H1 (cell line): ENCODE measurements around the gene LRRC43. TPM values are rescaled to one million over a fixed set of nuclear protein-coding genes. Genes with fewer than 3 reads are reported as not detected.

Source experiments
- CTCF ChIA-PET: fragments of 300-600 bp; sonication (Branson Sonifier 250); formaldehyde crosslinking; loops from one replicate; lab custom pipeline; 2021; ENCODE audit not compliant: partially characterized antibody; lab: Charles Lee
- POLR2A ChIA-PET: fragments of 300-600 bp; sonication (Branson Sonifier 250); formaldehyde crosslinking; loops from one replicate; lab custom pipeline; 2021; ENCODE audit warnings: inconsistent platforms; ENCODE audit not compliant: partially characterized antibody; lab: Charles Lee
- DNase-seq, 2 experiments: peaks; one replicate each; pipeline versions ENCODE4 v3.0.0 to v3.0.0-alpha.2; 2010 to 2022; ENCODE audit warnings: low spot score in 2 of 2, low read depth in 1 of 2, mixed read lengths in 1 of 2
- FAIRE-seq: peaks from 2 replicates; lab custom pipeline; 2011; peaks lifted over from hg19 to GRCh38; lab: Jason Lieb, UNC
- H2AFZ ChIP-seq: 2 replicates; pipeline ENCODE4 v1.8.1; 2012; ENCODE audit warnings: low read length, inconsistent platforms
- H2AK5ac ChIP-seq: 2 replicates; pipeline ENCODE4 v1.6.1; 2013; ENCODE audit warnings: low read depth, low read length
- H2BK120ac ChIP-seq: replicated peaks from 2 replicates; pipeline ENCODE3; 2013; ENCODE audit warnings: low read depth, low read length, inconsistent platforms
- H2BK12ac ChIP-seq: 2 replicates; pipeline ENCODE4 v1.6.1; 2013; ENCODE audit warnings: low read depth, low read length
- H2BK15ac ChIP-seq: 2 replicates; pipeline ENCODE4 v1.6.1; 2013; ENCODE audit warnings: low read length
- H2BK20ac ChIP-seq: 2 replicates; pipeline ENCODE4 v1.6.1; 2013; ENCODE audit warnings: low read length
- H2BK5ac ChIP-seq: 2 replicates; pipeline ENCODE4 v1.6.1; 2013; ENCODE audit warnings: low read depth, low read length
- H3K14ac ChIP-seq: 2 replicates; pipeline ENCODE4 v1.6.1; 2013; ENCODE audit warnings: inconsistent platforms; ENCODE audit not compliant: insufficient read length
- H3K18ac ChIP-seq: 2 replicates; pipeline ENCODE4 v1.6.1; 2013; ENCODE audit warnings: low read length; ENCODE audit errors: extremely low read depth
- H3K23ac ChIP-seq: 2 replicates; pipeline ENCODE4 v1.6.1; 2013; ENCODE audit warnings: inconsistent platforms; ENCODE audit not compliant: insufficient read length
- H3K23me2 ChIP-seq: 2 replicates; pipeline ENCODE4 v1.6.1; 2013; ENCODE audit warnings: low read depth, low read length
- H3K27ac ChIP-seq: 2 replicates; pipeline ENCODE4 v1.6.1; 2011; ENCODE audit warnings: low read depth, low read length, inconsistent platforms
- H3K27me3 ChIP-seq, 4 experiments: replicated peaks in 1 of 4; 1 replicate in 1 of 4; 2 replicates in 3 of 4; pipeline versions ENCODE4 v1.6.1 to v1.8.1; 2011 to 2013; ENCODE audit warnings: low read length in 3 of 4, mild to moderate bottlenecking in 3 of 4, inconsistent platforms in 2 of 4, mixed read lengths in 2 of 4, moderate library complexity in 1 of 4; ENCODE audit not compliant: control insufficient read depth in 3 of 4, insufficient read depth in 3 of 4; ENCODE audit errors: extremely low read depth in 1 of 4
- H3K36me3 ChIP-seq, 4 experiments: 2 replicates each; pipeline versions ENCODE4 v1.6.1 to v1.8.1; 2011 to 2013; ENCODE audit warnings: mild to moderate bottlenecking in 4 of 4, low read length in 3 of 4, moderate library complexity in 2 of 4, control low read depth in 1 of 4, inconsistent platforms in 1 of 4; ENCODE audit not compliant: insufficient read depth in 4 of 4, control insufficient read depth in 2 of 4
- H3K4ac ChIP-seq: replicated peaks from 2 replicates; pipeline ENCODE3; 2013; ENCODE audit warnings: low read length, low read depth, mixed read lengths, inconsistent platforms; ENCODE audit not compliant: insufficient read length
- H3K4me1 ChIP-seq, 4 experiments: replicated peaks in 1 of 4; 1 replicate in 1 of 4; 2 replicates in 3 of 4; pipeline versions ENCODE4 v1.6.1 to v1.8.1; 2011 to 2013; ENCODE audit warnings: low read length in 3 of 4, inconsistent platforms in 2 of 4, mixed read lengths in 1 of 4; ENCODE audit not compliant: insufficient read depth in 4 of 4, control insufficient read depth in 3 of 4
- H3K4me2 ChIP-seq, 2 experiments: 2 replicates each; pipeline versions ENCODE4 v1.6.1 to v1.8.1; 2011 to 2013; ENCODE audit warnings: low read depth in 2 of 2, low read length in 2 of 2, control low read depth in 1 of 2, inconsistent platforms in 1 of 2, mild to moderate bottlenecking in 1 of 2; ENCODE audit not compliant: insufficient read depth in 1 of 2
- H3K4me3 ChIP-seq, 4 experiments: fragments of 200-600, 300-600 bp in 1 of 4; sonication (generic), shearing (Covaris generic), sonication (Bioruptor Twin) in 1 of 4; 2 replicates each; pipeline versions ENCODE4 v1.5.1 to v1.8.1; 2011 to 2016; ENCODE audit warnings: low read length in 4 of 4, low read depth in 3 of 4, control low read depth in 2 of 4, inconsistent platforms in 2 of 4, mild to moderate bottlenecking in 2 of 4, mixed read lengths in 1 of 4, moderate library complexity in 1 of 4; ENCODE audit not compliant: insufficient read depth in 2 of 4; ENCODE audit errors: extremely low read depth in 1 of 4
- H3K56ac ChIP-seq: replicated peaks from 2 replicates; pipeline ENCODE3; 2013; ENCODE audit warnings: low read depth, mild to moderate bottlenecking, mixed read lengths, low read length, inconsistent platforms; ENCODE audit not compliant: insufficient read length
- H3K79me1 ChIP-seq: 2 replicates; pipeline ENCODE4 v1.6.1; 2013; ENCODE audit warnings: low read depth, low read length, control low read depth
- H3K79me2 ChIP-seq, 2 experiments: 2 replicates each; pipeline versions ENCODE4 v1.6.1 to v1.8.1; 2012 to 2013; ENCODE audit warnings: low read length in 2 of 2, mild to moderate bottlenecking in 2 of 2, inconsistent platforms in 1 of 2; ENCODE audit not compliant: insufficient read depth in 2 of 2, control insufficient read depth in 1 of 2
- H3K9ac ChIP-seq, 4 experiments: replicated peaks in 1 of 4; 1 replicate in 1 of 4; 2 replicates in 3 of 4; pipeline versions ENCODE4 v1.6.1 to v1.8.1; 2011 to 2013; ENCODE audit warnings: low read depth in 3 of 4, low read length in 3 of 4, control low read depth in 2 of 4, mild to moderate bottlenecking in 2 of 4, moderate library complexity in 2 of 4, inconsistent platforms in 1 of 4; ENCODE audit errors: extremely low read depth in 1 of 4
- H3K9me3 ChIP-seq, 2 experiments: 2 replicates each; pipeline versions ENCODE4 v1.6.1 to v1.8.1; 2012 to 2013; ENCODE audit warnings: mild to moderate bottlenecking in 2 of 2, moderate library complexity in 2 of 2, control low read depth in 1 of 2, inconsistent platforms in 1 of 2, low read depth in 1 of 2, low read length in 1 of 2, mixed read lengths in 1 of 2; ENCODE audit not compliant: insufficient read depth in 2 of 2
- H4K20me1 ChIP-seq, 2 experiments: replicated peaks in 1 of 2; 2 replicates each; pipeline versions ENCODE3 to v1.8.1; 2011 to 2013; ENCODE audit warnings: inconsistent platforms in 2 of 2, low read length in 2 of 2, mild to moderate bottlenecking in 1 of 2; ENCODE audit not compliant: insufficient read depth in 2 of 2, control insufficient read depth in 1 of 2
- H4K5ac ChIP-seq: 2 replicates; pipeline ENCODE4 v1.6.1; 2013; ENCODE audit warnings: low read length, low read depth, mixed read lengths, inconsistent platforms; ENCODE audit not compliant: insufficient read length
- H4K8ac ChIP-seq: 2 replicates; pipeline ENCODE4 v1.8.0; 2013; ENCODE audit warnings: mild to moderate bottlenecking, moderate library complexity, low read length, inconsistent platforms; ENCODE audit not compliant: insufficient read depth; ENCODE audit errors: extremely low read depth
- H4K91ac ChIP-seq: replicated peaks from 2 replicates; pipeline ENCODE3; 2013; ENCODE audit warnings: low read length, mixed read lengths, inconsistent platforms; ENCODE audit not compliant: insufficient read length
- CBX5 ChIP-seq: fragments of 300-800, 300-1000 bp; sonication (generic); IDR thresholded peaks from 2 replicates; pipeline ENCODE4 v1.7.1; 2016; ENCODE audit warnings: antibody characterized with exemption, low read length, low read depth
- CBX8 ChIP-seq: fragments of 300-800, 300-1000 bp; sonication (generic); IDR thresholded peaks from 2 replicates; pipeline ENCODE4 v1.7.1; 2016; ENCODE audit warnings: low read depth, low read length, borderline replicate concordance
- CHD2 ChIP-seq: IDR thresholded peaks from 2 replicates; pipeline ENCODE4 v1.6.1; 2012; ENCODE audit warnings: low read length, improper control_type of control experiment
- EZH2 ChIP-seq: fragments of 200-600 bp; sonication (generic); IDR thresholded peaks from 2 replicates; pipeline ENCODE4 v1.7.1; 2012; ENCODE audit warnings: low read depth, mild to moderate bottlenecking, moderate library complexity, low read length, inconsistent platforms; ENCODE audit not compliant: severe bottlenecking
- JUN ChIP-seq: IDR thresholded peaks from 2 replicates; pipeline ENCODE4 v1.6.1; 2011; ENCODE audit warnings: low read depth, mild to moderate bottlenecking, improper control_type of control experiment, low read length
- KDM5A ChIP-seq: fragments of 200-600 bp; IDR thresholded peaks from 2 replicates; pipeline ENCODE4 v1.7.1; 2012; ENCODE audit warnings: mild to moderate bottlenecking, low read length, inconsistent platforms, mixed read lengths
- PHF8 ChIP-seq: fragments of 200-600 bp; sonication (generic); conservative IDR thresholded peaks from 2 replicates; pipeline ENCODE4 v1.7.1; 2012; ENCODE audit warnings: low read depth, mild to moderate bottlenecking, inconsistent platforms, low read length, moderate library complexity
- POLR2A ChIP-seq, 2 experiments: IDR thresholded peaks; 1 replicate in 1 of 2; 2 replicates in 1 of 2; pipeline ENCODE4 v1.6.1; 2011; ENCODE audit warnings: low read depth in 2 of 2, low read length in 2 of 2, mild to moderate bottlenecking in 2 of 2; ENCODE audit errors: control extremely low read depth in 1 of 2
- POLR2AphosphoS5 ChIP-seq: IDR thresholded peaks from 2 replicates; pipeline ENCODE4 v1.6.1; 2011; ENCODE audit warnings: low read depth, low read length
- POU5F1 ChIP-seq: IDR thresholded peaks from 2 replicates; pipeline ENCODE4 v1.6.1; 2011; ENCODE audit warnings: low read depth, mild to moderate bottlenecking, low read length, moderate library complexity
- RFX5 ChIP-seq: IDR thresholded peaks from 2 replicates; pipeline ENCODE4 v1.6.1; 2011; ENCODE audit warnings: low read depth, low read length, improper control_type of control experiment, borderline replicate concordance
- SIRT6 ChIP-seq: IDR thresholded peaks from one replicate; pipeline ENCODE4 v1.7.1; 2012; ENCODE audit warnings: low read length, inconsistent platforms
- SIX5 ChIP-seq: IDR thresholded peaks from 2 replicates; pipeline ENCODE4 v1.6.1; 2011; ENCODE audit warnings: mild to moderate bottlenecking, low read depth, low read length
- SP2 ChIP-seq: IDR thresholded peaks from 2 replicates; pipeline ENCODE4 v1.6.1; 2012; ENCODE audit warnings: mild to moderate bottlenecking, low read length, inconsistent platforms
- SRF ChIP-seq: IDR thresholded peaks from 2 replicates; pipeline ENCODE4 v1.6.1; 2011; ENCODE audit warnings: mild to moderate bottlenecking, low read depth, low read length, moderate library complexity
- YY1 ChIP-seq: IDR thresholded peaks from 2 replicates; pipeline ENCODE4 v1.6.1; 2011; ENCODE audit warnings: low read depth, mild to moderate bottlenecking, low read length
- WGBS, 2 experiments: shearing (Covaris generic) in 1 of 2; methylation state at CpG; one replicate each; pipeline versions ENCODE4 v1.1.6 to v1.1.7; 2013 to 2015; ENCODE audit warnings: low lambda C conversion rate in 2 of 2, mixed read lengths in 2 of 2, inconsistent platforms in 1 of 2, low coverage in 1 of 2, missing lambda C conversion rate in 1 of 2; ENCODE audit not compliant: insufficient replicate concordance in 2 of 2, insufficient coverage in 1 of 2, insufficient read length in 1 of 2; ENCODE audit errors: extremely low coverage in 1 of 2, missing lambda C conversion rate in 1 of 2; 5-methylcytosine and 5-hydroxymethylcytosine counted together
- polyA plus RNA-seq, 7 experiments: library from polyadenylated mRNA; depleted of rRNA in 3 of 7; stranded (reverse) in 5 of 7; unstranded in 2 of 7; fragments of >200 nt in 5 of 7; fragments of 200-250 nt in 2 of 7; gene quantifications; 1 replicate in 5 of 7; 2 replicates in 1 of 7; 4 replicates in 1 of 7; pipeline versions ENCODE4 v1.2.1 to v1.2.3, GENCODE V29; 2011 to 2013; ENCODE audit warnings: missing spikeins in 2 of 7, mixed read lengths in 2 of 7
- total RNA-seq: library from RNA; stranded (reverse); fragmentation: NEBNext Ultra II Directional; extraction: Animal tissue kit (Norgen Biotek cat#: 25700); gene quantifications from 2 replicates; pipeline ENCODE4 v1.2.1, GENCODE V29; 2021

LRRC43 gene
- total and polyA plus RNA-seq, 2 of the 8 experiments (the other 6 are each of a cell fraction or from before 2014, with no cell fraction given), result 0.35 to 0.44 TPM

GRCh38 chr12:122139266-122139665, 43.7 kb upstream of the LRRC43 start:
- Histone ChIP-seq H2BK20ac (no peak overlapping the region), H3K23me2 (no peaks in the 10 kb centered on the region), H4K20me1 (no peaks in the 10 kb centered on the region), H3K23ac (no peak overlapping the region), H3K27ac (no peak overlapping the region), H4K91ac (no peak overlapping the region), H3K79me1 (no peaks in the 10 kb centered on the region), H3K4me1 (peaks cover 0 to 8% (median 3%) of the 10 kb centered on the region in 4 experiments; a peak in 5 of 7 replicates), H4K8ac (no peak overlapping the region), H2AK5ac (no peak overlapping the region), H2BK15ac (no peak overlapping the region), H3K14ac (no peak overlapping the region), H2BK12ac (no peak overlapping the region), H2BK5ac (no peak overlapping the region), H3K79me2 (no peaks in the 10 kb centered on the region), H3K9ac (no peak overlapping the region), H3K4me2 (no peak overlapping the region), H3K4ac (no peak overlapping the region), H3K56ac (no peak overlapping the region), H3K4me3 (no peak overlapping the region), H3K36me3 (peaks cover 2 to 25% (median 15%) of the 10 kb centered on the region in 4 experiments; a peak in 6 of 8 replicates), H3K27me3 (no peaks in the 10 kb centered on the region; a peak in 1 of 7 replicates), H3K18ac (no peak overlapping the region), H3K9me3 (peaks cover 23 to 30% of the 10 kb centered on the region in 2 experiments), H2AFZ (no peak overlapping the region), H2BK120ac (no peak overlapping the region), H4K5ac (no peak overlapping the region)
- 91% methylated on average over 15 of the region's 15 CpGs; no CpG with 5 or more reads in 1 of the 2 experiments for WGBS, 2 experiments
- FAIRE-seq, result no peak
- ChIA-PET CTCF (interaction anchor here (1.0 to 3.2 kb wide), 5 partner anchors 9 to 52 kb away, joined by 3 to 29 read pairs (median 5); no protein-coding TSS in a partner anchor), POLR2A (interaction anchor here (1.4 to 2.5 kb wide), 3 partner anchors 8 to 73 kb away, joined by 3 to 6 read pairs (median 5); no protein-coding TSS in a partner anchor)
- no peak for DNase-seq
- TF ChIP-seq KDM5A (no peak), JUN (no peak), SIX5 (no peak), YY1 (no peak), POLR2A (IDR thresholded peaks at IDR 0.05; ENCODE audit: control extremely low read depth in 1 of 2, low read depth in 2 of 2, low read length in 2 of 2) (no peak), POU5F1 (no peak), EZH2 (no peak), POLR2AphosphoS5 (no peak), PHF8 (no peak), RFX5 (no peak), SP2 (no peak), CHD2 (no peak), SIRT6 (no peak), CBX8 (no peak), SRF (no peak), CBX5 (no peak)
